HepG2 (cell line): ENCODE data around the gene ADIPOR2. TPM values are rescaled to one million over a fixed set of nuclear protein-coding genes. Genes with fewer than 3 reads are reported as not detected.

Experiments
- HNF1A ChIP-seq, 2 experiments: sonication (generic) in 1 of 2; formaldehyde crosslinking in 1 of 2; IDR thresholded peaks; 2 replicates each; pipeline versions ENCODE4 v1.4.0 to v1.6.1; 2016 to 2020; ENCODE audit warnings: borderline replicate concordance in 1 of 2, low read depth in 1 of 2, mild to moderate bottlenecking in 1 of 2, missing genetic modification reagents in 1 of 2
- NFRKB ChIP-seq: fragments of 450-650 bp; IDR thresholded peaks from 2 replicates; pipeline ENCODE4 v1.6.1; 2017
- POLR2A ChIP-seq, 2 experiments: IDR thresholded peaks; 2 replicates each; pipeline ENCODE4 v1.6.1; 2011; ENCODE audit warnings: low read depth in 2 of 2, low read length in 2 of 2, mild to moderate bottlenecking in 1 of 2, moderate library complexity in 1 of 2; ENCODE audit not compliant: insufficient read depth in 1 of 2
- SNAI1 ChIP-seq: sonication (generic); formaldehyde crosslinking; IDR thresholded peaks from 2 replicates; pipeline ENCODE4 v1.5.0; 2020; ENCODE audit warnings: mild to moderate bottlenecking, missing genetic modification reagents, borderline replicate concordance
- SP2 ChIP-seq: sonication (generic); formaldehyde crosslinking; IDR thresholded peaks from 2 replicates; pipeline ENCODE4 v1.5.1; 2020; ENCODE audit warnings: mild to moderate bottlenecking, missing genetic modification reagents
- ZMAT3 ChIP-seq: sonication (generic); formaldehyde crosslinking; conservative IDR thresholded peaks from 2 replicates; pipeline ENCODE4 v1.7.0; 2021; ENCODE audit warnings: missing genetic modification reagents
- ZNF614 ChIP-seq: IDR thresholded peaks from 2 replicates; pipeline ENCODE4 v1.6.1; 2018; ENCODE audit warnings: missing biosample characterization, missing genetic modification reagents, inconsistent platforms, borderline replicate concordance
- polyA plus RNA-seq, 8 experiments: library from polyadenylated mRNA; depleted of rRNA in 3 of 8; stranded (reverse) in 7 of 8; unstranded in 1 of 8; fragments of >200 nt; fragmentation: Illumina TruSeq in 4 of 8; extraction: Trizol in 4 of 8; gene quantifications; 2 replicates each; pipeline versions ENCODE4 v1.2.1 to v1.2.3, GENCODE V29; 2011 to 2016; ENCODE audit warnings: low read depth in 4 of 8, missing spikeins in 1 of 8, mixed read lengths in 1 of 8; ENCODE audit not compliant: insufficient read depth in 1 of 8
- total RNA-seq, 5 experiments: library from RNA; depleted of rRNA; stranded (reverse); fragments of >200 nt; fragmentation: Illumina TruSeq; extraction: Trizol; gene quantifications; 2 replicates each; pipeline ENCODE4 v1.2.3, GENCODE V29; 2016; ENCODE audit warnings: low read depth in 1 of 5
- TF ChIP-seq, protein P1 (sequence below): sonication (generic); formaldehyde crosslinking; conservative IDR thresholded peaks from 2 replicates; pipeline ENCODE4 v1.8.0; 2022; ENCODE audit warnings: mild to moderate bottlenecking, moderate library complexity, missing genetic modification reagents

ADIPOR2 gene
- total and polyA plus RNA-seq, 2 of the 13 experiments (the other 11 are each of a cell fraction or from before 2014, with no cell fraction given) = 35.2 to 52.2 TPM

- TF ChIP-seq HNF1A (IDR thresholded peaks at IDR 0.05; ENCODE audit: low read depth) (no peak), HNF1A (CRISPR knock-in tag; IDR thresholded peaks at IDR 0.05; ENCODE audit: borderline replicate concordance) (0 out of 2 replicates have a peak, but pooled peaks have one; percentile 26), ZMAT3 (CRISPR knock-in tag) (0 out of 2 replicates have a peak, but pooled peaks have one; percentile 47), SNAI1 (no peak), POLR2A (IDR thresholded peaks at IDR 0.05; ENCODE audit: insufficient read depth in 1 of 2, low read depth in 2 of 2, low read length in 2 of 2) (peak in 1 of 2 experiments; percentile 51; a peak in 2 of 4 replicates), ZNF614 (no peak), SP2 (CRISPR knock-in tag) (no peak), NFRKB (no peak)
- TF ChIP-seq, protein P1, sequence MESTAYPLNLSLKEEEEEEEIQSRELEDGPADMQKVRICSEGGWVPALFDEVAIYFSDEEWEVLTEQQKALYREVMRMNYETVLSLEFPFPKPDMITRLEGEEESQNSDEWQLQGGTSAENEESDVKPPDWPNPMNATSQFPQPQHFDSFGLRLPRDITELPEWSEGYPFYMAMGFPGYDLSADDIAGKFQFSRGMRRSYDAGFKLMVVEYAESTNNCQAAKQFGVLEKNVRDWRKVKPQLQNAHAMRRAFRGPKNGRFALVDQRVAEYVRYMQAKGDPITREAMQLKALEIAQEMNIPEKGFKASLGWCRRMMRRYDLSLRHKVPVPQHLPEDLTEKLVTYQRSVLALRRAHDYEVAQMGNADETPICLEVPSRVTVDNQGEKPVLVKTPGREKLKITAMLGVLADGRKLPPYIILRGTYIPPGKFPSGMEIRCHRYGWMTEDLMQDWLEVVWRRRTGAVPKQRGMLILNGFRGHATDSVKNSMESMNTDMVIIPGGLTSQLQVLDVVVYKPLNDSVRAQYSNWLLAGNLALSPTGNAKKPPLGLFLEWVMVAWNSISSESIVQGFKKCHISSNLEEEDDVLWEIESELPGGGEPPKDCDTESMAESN (CRISPR knock-in tag) = no peak
Measured at GRCh38 chr12:1810201-1810930, 119.5 kb downstream of the ADIPOR2 start (continued).
